Bronchial epithelial cell (primary cell): ENCODE data around the gene KCNN3. TPM values are rescaled to one million over a fixed set of nuclear protein-coding genes. Genes with fewer than 3 reads are reported as not detected.

Source experiments
- DNase-seq: peaks from one replicate; pipeline ENCODE4 v3.0.0-alpha.2; 2010; ENCODE audit warnings: low read depth
- FAIRE-seq: peaks from 2 replicates; lab custom pipeline; 2011; peaks lifted over from hg19 to GRCh38; lab: Jason Lieb, UNC
- H3K27me3 ChIP-seq: 2 replicates; pipeline ENCODE4 v1.5.1; 2011; ENCODE audit warnings: low read length; ENCODE audit not compliant: control insufficient read depth, insufficient read depth
- H3K36me3 ChIP-seq: 2 replicates; pipeline ENCODE4 v1.5.1; 2011; ENCODE audit warnings: low read length; ENCODE audit not compliant: control insufficient read depth, insufficient read depth
- H3K4me3 ChIP-seq: 2 replicates; pipeline ENCODE4 v1.5.1; 2011; ENCODE audit warnings: mild to moderate bottlenecking, low read depth, low read length, control low read depth
- CTCF ChIP-seq: IDR thresholded peaks from 2 replicates; pipeline ENCODE4 v1.5.1; 2011; ENCODE audit warnings: mild to moderate bottlenecking, moderate library complexity, low read length, control low read depth, inconsistent platforms; ENCODE audit not compliant: insufficient read depth, severe bottlenecking
- total RNA-seq: library from RNA; depleted of rRNA; stranded (reverse); fragments of >200 nt; gene quantifications from 2 replicates; pipeline ENCODE4 v1.2.1, GENCODE V29; 2014

Gene KCNN3
- total RNA-seq, 1 donor from 2014 or later: under 0.01 TPM

GRCh38 chr1:154748405-154748775 is 121.7 kb downstream of the KCNN3 start:
- Histone ChIP-seq H3K4me3 (no peak overlapping the region), H3K36me3 (no peaks in the 10 kb centered on the region), H3K27me3 (peaks cover 18% of the 10 kb centered on the region)
- DNase-seq (no peak), FAIRE-seq (no peak)
- no peak for TF ChIP-seq CTCF

DNA sequence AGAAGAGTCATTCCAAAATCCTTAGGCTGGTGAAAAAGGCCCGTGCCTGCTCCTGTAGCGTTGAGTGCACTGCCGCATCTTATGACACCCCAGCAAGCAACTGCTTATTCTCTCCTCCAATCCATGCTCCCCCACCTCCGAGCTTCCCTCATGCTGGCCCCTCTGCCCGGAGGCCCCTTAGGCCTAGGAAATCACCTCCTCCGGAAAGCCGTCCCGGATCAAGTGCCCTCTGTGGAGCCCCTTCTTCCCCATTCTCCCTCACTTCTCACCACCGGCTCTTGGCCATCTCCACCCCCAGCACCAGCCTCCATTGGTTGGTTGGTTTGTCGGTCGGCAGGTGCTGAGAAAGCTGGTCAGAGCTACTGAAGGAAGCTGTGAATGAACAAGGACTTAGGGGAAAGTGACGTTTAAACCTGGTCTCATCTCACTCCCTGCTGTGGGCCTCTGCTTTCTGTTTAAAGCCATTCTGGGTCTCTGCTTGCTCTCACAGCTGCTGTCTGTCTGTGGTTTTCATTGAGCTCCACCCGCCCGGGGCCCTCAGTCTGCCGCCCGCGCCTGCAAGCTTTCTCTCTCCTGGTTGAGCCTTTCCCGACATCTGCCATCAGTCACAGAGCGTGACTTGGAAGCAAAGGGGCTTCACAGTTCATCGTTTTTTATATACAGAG is 122.2 kb downstream of the KCNN3 start:
- Histone ChIP-seq H3K4me3 (no peak overlapping the region), H3K36me3 (no peaks in the 10 kb centered on the region), H3K27me3 (peaks cover 18% of the 10 kb centered on the region)
- DNase-seq: no peak
- no peak for TF ChIP-seq CTCF
- FAIRE-seq: peak; percentile 32

- FAIRE-seq (no peak), DNase-seq (no peak)
- H3K36me3 ChIP-seq: no peaks in the 10 kb centered on the region
- peaks cover 20% of the 10 kb centered on the region for H3K27me3 ChIP-seq
- no peak for TF ChIP-seq CTCF
- no peak overlapping the region for H3K4me3 ChIP-seq
These were observed 122.7 kb downstream of the KCNN3 start for GRCh38 chr1:154747380-154747739.

GRCh38 chr1:154746622-154747299 is 123.3 kb downstream of the KCNN3 start:
- no peak for DNase-seq
- no peak for TF ChIP-seq CTCF
- H3K27me3 ChIP-seq: peaks cover 23% of the 10 kb centered on the region

DNA sequence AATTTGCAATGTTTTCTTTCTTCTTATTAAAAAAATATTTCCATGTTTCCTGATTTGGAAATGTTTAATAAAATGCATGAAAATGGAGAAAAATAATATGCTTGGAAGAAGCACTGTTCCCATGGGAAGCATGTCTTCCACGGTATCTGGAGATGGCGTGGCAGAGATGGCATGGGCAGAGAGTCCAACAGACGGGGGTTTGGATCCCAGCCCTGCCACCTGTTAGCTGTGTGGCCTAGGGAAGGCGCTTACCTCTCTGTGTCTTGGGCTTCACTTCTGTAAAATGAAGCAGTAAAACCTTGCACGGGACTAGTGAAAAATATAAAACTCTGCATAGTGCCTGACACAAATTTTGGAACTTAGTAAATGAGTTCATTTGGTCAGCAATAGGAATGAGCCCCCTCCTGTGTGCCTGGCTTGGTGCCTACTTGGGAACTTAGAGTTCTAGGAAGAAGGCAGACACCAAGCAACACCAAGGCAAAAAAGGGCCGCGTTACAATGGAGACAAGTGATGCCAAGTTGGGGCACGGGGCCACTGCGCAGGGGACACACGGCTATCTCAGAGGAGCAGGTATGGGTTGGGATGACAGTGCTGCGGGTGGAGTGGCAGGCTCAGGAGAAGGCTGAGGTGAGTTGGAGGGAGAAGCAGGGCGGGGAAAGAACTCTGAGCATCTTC is 124.2 kb downstream of the KCNN3 start:
- Histone ChIP-seq H3K27me3 (peaks cover 21% of the 10 kb centered on the region), H3K36me3 (no peaks in the 10 kb centered on the region), H3K4me3 (no peak overlapping the region)
- DNase-seq (no peak), FAIRE-seq (no peak)
- no peak for TF ChIP-seq CTCF

More at GRCh38 chr1:154746622-154747299, 123.3 kb downstream of the KCNN3 start:
- FAIRE-seq: no peak
- no peaks in the 10 kb centered on the region for H3K36me3 ChIP-seq
- no peak overlapping the region for H3K4me3 ChIP-seq
